PC-3 (cell line): ENCODE measurements around the gene DMAC1. TPM values are rescaled to one million over a fixed set of nuclear protein-coding genes. Genes with fewer than 3 reads are reported as not detected.

ENCODE experiments used
- ATAC-seq: fragments of 200-7000 bp; cut with Tn5 transposase; 2 replicates; pipeline ENCODE4 v1.9.1; 2020; ENCODE audit warnings: mild to moderate bottlenecking, moderate library complexity
- BruUV-seq: library from RNA; stranded (reverse); fragments of 400-500 nt; replicated peaks from 2 replicates; lab custom pipeline; 2021; lab: Mats Ljungman, UMichigan
- CTCF ChIA-PET: fragments of 300-600 bp; sonication (Branson Sonifier 250); formaldehyde crosslinking; loops from one replicate; lab custom pipeline; 2022; ENCODE audit warnings: antibody characterized with exemption; lab: Charles Lee
- POLR2A ChIA-PET: fragments of 300-600 bp; sonication (Branson Sonifier 250); formaldehyde crosslinking; loops from one replicate; lab custom pipeline; 2022; ENCODE audit warnings: antibody characterized with exemption; ENCODE audit not compliant: unreplicated experiment; lab: Charles Lee
- DNase-seq: peaks from one replicate; pipeline ENCODE4 v3.0.0-alpha.2; 2015
- H2AFZ ChIP-seq: fragments of 300-600 bp; sonication (generic); 2 replicates; pipeline ENCODE4 v1.6.0; 2016; ENCODE audit warnings: antibody characterized with exemption, low read length
- H3F3A ChIP-seq: fragments of 300-600 bp; sonication (generic); one replicate; pipeline ENCODE4 v1.6.0; 2017; ENCODE audit warnings: antibody characterized with exemption, low read length, control low read depth, mild to moderate bottlenecking; ENCODE audit not compliant: unreplicated experiment
- H3K27ac ChIP-seq: fragments of 300-600 bp; sonication (generic); 2 replicates; pipeline ENCODE4 v1.5.1; 2016; ENCODE audit warnings: mild to moderate bottlenecking, low read length
- H3K27me3 ChIP-seq: fragments of 300-600 bp; sonication (generic); 2 replicates; pipeline ENCODE4 v1.6.1; 2016; ENCODE audit warnings: low read length, mixed read lengths
- H3K36me3 ChIP-seq: fragments of 300-600 bp; sonication (generic); 2 replicates; pipeline ENCODE4 v1.6.1; 2016; ENCODE audit warnings: low read depth, mixed run types, low read length, mixed read lengths
- H3K4me1 ChIP-seq: fragments of 300-600 bp; sonication (generic); 2 replicates; pipeline ENCODE4 v1.5.1; 2016; ENCODE audit warnings: low read length; ENCODE audit not compliant: insufficient read depth
- H3K4me2 ChIP-seq: fragments of 300-600 bp; sonication (generic); 2 replicates; pipeline ENCODE4 v1.6.0; 2016; ENCODE audit warnings: low read length
- H3K4me3 ChIP-seq: fragments of 300-600 bp; sonication (generic); 2 replicates; pipeline ENCODE4 v1.5.1; 2016; ENCODE audit warnings: mild to moderate bottlenecking, low read length, mixed read lengths
- H3K79me2 ChIP-seq: fragments of 300-600 bp; sonication (generic); 2 replicates; pipeline ENCODE4 v1.6.1; 2017; ENCODE audit warnings: low read length, mixed read lengths
- H3K9ac ChIP-seq: fragments of 300-600 bp; sonication (generic); 2 replicates; pipeline ENCODE4 v1.6.0; 2016; ENCODE audit warnings: mild to moderate bottlenecking, low read length
- H3K9me2 ChIP-seq: fragments of 300-600 bp; sonication (generic); replicated peaks from 2 replicates; pipeline ENCODE4 v1.6.1; 2016; ENCODE audit warnings: mixed run types, low read length, mixed read lengths
- H3K9me3 ChIP-seq: fragments of 300-600 bp; sonication (generic); 2 replicates; pipeline ENCODE4 v1.6.1; 2016; ENCODE audit warnings: low read length, mixed read lengths
- H4K20me1 ChIP-seq: fragments of 300-600 bp; sonication (generic); 2 replicates; pipeline ENCODE4 v1.6.1; 2016; ENCODE audit warnings: low read length, mixed read lengths
- EZH2 ChIP-seq: fragments of 300-600 bp; sonication (generic); IDR thresholded peaks from one replicate; pipeline ENCODE4 v1.6.1; 2017; ENCODE audit warnings: antibody characterized with exemption, mild to moderate bottlenecking, low read length; ENCODE audit not compliant: unreplicated experiment
- EZH2phosphoT487 ChIP-seq: fragments of 300-600 bp; sonication (generic); IDR thresholded peaks from 2 replicates; pipeline ENCODE4 v1.6.1; 2018; ENCODE audit warnings: mild to moderate bottlenecking, antibody characterized with exemption, low read length, borderline replicate concordance
- intact Hi-C: fragments of 100-400 bp; cut with micrococcal nuclease; formaldehyde crosslinking; loops from 2 replicates; pipeline ENCODE4 v1.9.0; 2023
- total RNA-seq: library from RNA; depleted of rRNA; stranded (reverse); fragments of >200 nt; gene quantifications from 2 replicates; pipeline ENCODE4 v1.2.3, GENCODE V29; 2014
- TF ChIP-seq, protein P1 (sequence below): fragments of 300-600 bp; sonication (generic); conservative IDR thresholded peaks from 2 replicates; pipeline ENCODE4 v1.5.1; 2017; ENCODE audit warnings: antibody characterized with exemption, low read depth, mild to moderate bottlenecking, low read length

The DMAC1 gene
- total RNA-seq, 1 experiment from 2014 or later, result 20.1 TPM

DNA sequence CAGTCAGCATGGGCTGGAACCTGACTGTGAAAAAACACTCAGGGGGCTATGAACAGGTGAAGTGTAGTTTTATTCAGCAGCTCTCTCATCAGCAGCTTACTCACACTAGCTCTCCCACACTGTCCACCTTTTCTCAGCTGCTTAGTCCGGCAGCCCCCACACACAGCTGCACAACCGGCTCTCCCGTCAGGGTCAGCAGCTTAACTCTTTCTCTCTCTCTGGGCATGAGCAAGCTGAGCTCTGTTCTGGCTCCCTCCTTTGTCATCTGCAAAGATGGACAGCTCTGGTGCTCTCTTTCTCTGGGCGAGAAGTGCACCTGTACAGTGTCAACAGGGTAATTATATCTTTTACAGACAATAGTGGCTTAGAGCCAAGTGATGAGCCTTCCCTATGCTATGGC lies 8.2 kb downstream of the DMAC1 start:
- H3F3A ChIP-seq, result no peaks in the 10 kb centered on the region
- BruUV-seq, result no TSS peak
- TF ChIP-seq EZH2, result no peak
- no peak for TF ChIP-seq EZH2phosphoT487
- TF ChIP-seq, protein P1, sequence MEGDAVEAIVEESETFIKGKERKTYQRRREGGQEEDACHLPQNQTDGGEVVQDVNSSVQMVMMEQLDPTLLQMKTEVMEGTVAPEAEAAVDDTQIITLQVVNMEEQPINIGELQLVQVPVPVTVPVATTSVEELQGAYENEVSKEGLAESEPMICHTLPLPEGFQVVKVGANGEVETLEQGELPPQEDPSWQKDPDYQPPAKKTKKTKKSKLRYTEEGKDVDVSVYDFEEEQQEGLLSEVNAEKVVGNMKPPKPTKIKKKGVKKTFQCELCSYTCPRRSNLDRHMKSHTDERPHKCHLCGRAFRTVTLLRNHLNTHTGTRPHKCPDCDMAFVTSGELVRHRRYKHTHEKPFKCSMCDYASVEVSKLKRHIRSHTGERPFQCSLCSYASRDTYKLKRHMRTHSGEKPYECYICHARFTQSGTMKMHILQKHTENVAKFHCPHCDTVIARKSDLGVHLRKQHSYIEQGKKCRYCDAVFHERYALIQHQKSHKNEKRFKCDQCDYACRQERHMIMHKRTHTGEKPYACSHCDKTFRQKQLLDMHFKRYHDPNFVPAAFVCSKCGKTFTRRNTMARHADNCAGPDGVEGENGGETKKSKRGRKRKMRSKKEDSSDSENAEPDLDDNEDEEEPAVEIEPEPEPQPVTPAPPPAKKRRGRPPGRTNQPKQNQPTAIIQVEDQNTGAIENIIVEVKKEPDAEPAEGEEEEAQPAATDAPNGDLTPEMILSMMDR, result no peak
- intact Hi-C loops, result no loop called here
- DNase-seq, result no peak
- CTCF ChIA-PET, result no interaction called here
- ATAC-seq, result no peak
- H3K4me1 ChIP-seq, result no peaks in the 10 kb centered on the region
- no peak overlapping the region for H3K4me2 ChIP-seq
- no peaks in the 10 kb centered on the region for H3K9me3 ChIP-seq
- H4K20me1 ChIP-seq, result no peaks in the 10 kb centered on the region
- H3K27ac ChIP-seq, result no peak overlapping the region
- H3K9ac ChIP-seq, result no peak overlapping the region
- no peak overlapping the region for H3K4me3 ChIP-seq
- H3K79me2 ChIP-seq, result no peaks in the 10 kb centered on the region
- POLR2A ChIA-PET, result no interaction called here
- H2AFZ ChIP-seq, result no peak overlapping the region
- H3K9me2 ChIP-seq, result no peaks in the 10 kb centered on the region
- H3K27me3 ChIP-seq, result no peaks in the 10 kb centered on the region
- no peaks in the 10 kb centered on the region for H3K36me3 ChIP-seq

GRCh38 chr9:7790819-7791182 lies 8.8 kb downstream of the DMAC1 start:
- POLR2A ChIA-PET, result no interaction called here
- BruUV-seq, result no TSS peak
- Histone ChIP-seq H3K4me3 (no peak overlapping the region), H3K9me3 (no peaks in the 10 kb centered on the region), H2AFZ (no peak overlapping the region), H3K36me3 (no peaks in the 10 kb centered on the region), H3K4me2 (no peak overlapping the region), H3K4me1 (no peaks in the 10 kb centered on the region), H4K20me1 (no peaks in the 10 kb centered on the region), H3K9me2 (no peaks in the 10 kb centered on the region), H3K79me2 (no peaks in the 10 kb centered on the region), H3K9ac (no peak overlapping the region), H3F3A (no peaks in the 10 kb centered on the region), H3K27me3 (no peaks in the 10 kb centered on the region), H3K27ac (no peak overlapping the region)
- CTCF ChIA-PET, result no interaction called here
- DNase-seq, result no peak
- ATAC-seq, result no peak
- intact Hi-C loops, result no loop called here
- TF ChIP-seq EZH2phosphoT487 (no peak), EZH2 (no peak)
- TF ChIP-seq, protein P1, result no peak

DNA sequence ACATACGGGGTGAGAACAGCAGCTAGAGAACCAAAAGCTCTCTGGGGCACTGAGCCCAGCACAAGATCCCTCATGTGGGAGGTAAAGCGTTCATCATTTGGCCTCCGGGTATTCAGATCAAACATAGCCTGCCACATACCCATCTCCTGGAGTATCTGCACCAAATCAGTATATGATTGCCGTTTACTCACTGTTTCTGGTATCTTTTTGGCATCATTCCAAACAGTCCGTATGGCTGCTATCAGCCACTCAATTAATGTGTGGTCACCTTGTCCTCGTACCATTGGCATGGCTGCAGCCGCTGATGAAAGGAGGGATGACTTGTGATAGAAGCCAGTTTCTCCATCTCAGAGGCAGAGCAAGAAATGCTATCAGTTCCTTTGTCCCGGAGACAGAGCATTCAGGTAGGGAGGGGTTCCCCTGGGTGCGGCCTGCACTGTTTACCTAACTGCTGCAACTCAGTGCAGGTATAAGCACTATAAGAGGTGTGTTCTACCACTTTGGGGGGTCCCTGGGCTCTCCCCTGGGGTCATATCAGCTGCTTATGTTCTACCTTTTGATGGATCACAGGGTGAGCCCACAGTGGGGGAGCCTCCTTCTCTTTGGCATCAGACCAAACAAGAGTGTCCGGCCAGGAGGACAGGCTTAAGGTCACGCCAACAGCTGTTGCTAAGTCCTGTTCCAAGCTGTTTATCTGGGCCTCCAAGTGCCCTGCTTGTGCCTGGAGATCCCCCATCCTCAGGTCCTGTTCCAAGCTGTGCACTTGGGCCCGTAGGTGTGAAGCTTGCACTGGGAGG lies 9.4 kb downstream of the DMAC1 start:
- CTCF ChIA-PET, result no interaction called here

More for the DNA sequence above, 9.4 kb downstream of the DMAC1 start:
- TF ChIP-seq EZH2 (no peak), EZH2phosphoT487 (no peak)
- TF ChIP-seq, protein P1, result no peak
- H3K27ac ChIP-seq, result no peak overlapping the region
- no peaks in the 10 kb centered on the region for H3K36me3 ChIP-seq
- no TSS peak for BruUV-seq
- POLR2A ChIA-PET, result no interaction called here
- H3K27me3 ChIP-seq, result no peaks in the 10 kb centered on the region
- intact Hi-C loops, result no loop called here
- H3K4me2 ChIP-seq, result no peak overlapping the region
- no peaks in the 10 kb centered on the region for H3K4me1 ChIP-seq
- H3F3A ChIP-seq, result no peaks in the 10 kb centered on the region
- ATAC-seq (no peak), DNase-seq (no peak)
- H3K9me2 ChIP-seq, result no peaks in the 10 kb centered on the region
- H3K79me2 ChIP-seq, result no peaks in the 10 kb centered on the region
- H4K20me1 ChIP-seq, result no peaks in the 10 kb centered on the region
- no peak overlapping the region for H3K4me3 ChIP-seq
- no peak overlapping the region for H3K9ac ChIP-seq
- no peaks in the 10 kb centered on the region for H3K9me3 ChIP-seq
- H2AFZ ChIP-seq, result no peak overlapping the region
